Measurements from ENCODE around the gene FREM1. TPM values are rescaled to one million over a fixed set of nuclear protein-coding genes. Genes with fewer than 3 reads are reported as not detected.

FREM1 gene
- total and polyA plus RNA-seq, 10 of the 15 experiments (the other 5 are each of a cell fraction or from before 2014, with no cell fraction given): 0.01 to 0.16 (median 0.08) TPM; not detected in 7

DNA sequence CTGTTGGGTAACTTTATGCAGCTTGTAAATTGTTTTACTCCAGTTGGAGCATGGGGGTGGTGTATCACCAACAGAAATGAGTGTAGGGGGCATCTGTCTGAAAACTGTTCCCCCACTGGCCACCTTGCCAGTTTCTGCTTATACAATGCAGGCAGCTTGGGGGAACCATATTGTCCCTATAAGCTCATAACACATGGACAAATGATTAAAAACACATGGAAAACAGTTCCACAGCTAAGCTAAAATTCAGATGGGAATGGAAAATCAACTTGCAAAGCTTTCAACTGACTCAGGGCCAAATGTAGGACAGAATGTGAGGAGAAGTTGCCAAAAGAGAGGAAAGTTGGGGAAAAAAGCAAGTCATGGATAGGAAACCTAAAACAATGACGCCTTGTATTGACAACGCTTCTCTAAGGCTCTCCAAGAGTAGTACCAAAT is 179.7 kb downstream of the FREM1 start:
- no peaks in the 10 kb centered on the region for H3K36me3 ChIP-seq (ENCODE audit: control insufficient read depth in 2 of 2, insufficient read depth in 2 of 2, low read length in 1 of 2)
- H3K4me2 ChIP-seq (ENCODE audit: control insufficient read depth, insufficient read depth): no peak overlapping the region
- in situ Hi-C loops (cut with MboI): no loop called here
- no peaks in the 10 kb centered on the region for H4K20me1 ChIP-seq (ENCODE audit: control insufficient read depth, insufficient read depth)
- no peak overlapping the region for H3K27ac ChIP-seq (ENCODE audit: control insufficient read depth, insufficient read depth)
- no peak for DNase-seq (ENCODE audit: low read depth, low spot score)
- no peak overlapping the region for H3K4me3 ChIP-seq
- ChIA-PET POLR2A (no interaction called here), RAD21 (ENCODE audit: unreplicated experiment) (interaction anchor here (0.9 kb wide), 1 partner anchor 21 kb away, joined by 3 read pairs; no protein-coding TSS in a partner anchor), SMC1A (ENCODE audit: uncharacterized antibody, unreplicated experiment) (no interaction called here), CTCF (interaction anchor here (1.3 kb wide), 1 partner anchor 39 kb away, joined by 4 read pairs; no protein-coding TSS in a partner anchor)
- BruUV-seq (replicated peaks): no TSS peak
- no peaks in the 10 kb centered on the region for H3K9me3 ChIP-seq (replicated peaks; ENCODE audit: control insufficient read depth, insufficient read depth, low read length)
- H3K27me3 ChIP-seq (replicated peaks in 1 of 2; ENCODE audit: control insufficient read depth in 2 of 2, insufficient read depth in 2 of 2, low read length in 1 of 2): no peaks in the 10 kb centered on the region
- H3K9ac ChIP-seq (ENCODE audit: control insufficient read depth, insufficient read depth, low read length): no peak overlapping the region
- WGBS (ENCODE audit: insufficient coverage, insufficient replicate concordance, low lambda C conversion rate, missing lambda C conversion rate): 73% methylated on average over 2 of the region's 2 CpGs
- no peak for FAIRE-seq
- H3K4me1 ChIP-seq (ENCODE audit: control insufficient read depth, insufficient read depth, low read length): no peaks in the 10 kb centered on the region
- H2AFZ ChIP-seq (ENCODE audit: control insufficient read depth, low read depth, low read length): no peak overlapping the region
- no peaks in the 10 kb centered on the region for H3K79me2 ChIP-seq (ENCODE audit: control insufficient read depth, insufficient read depth, low read length)
- intact Hi-C loops (cut with micrococcal nuclease; ENCODE audit: unreplicated experiment): no loop called here
- no peak for ATAC-seq
- TF ChIP-seq YBX1 (IDR thresholded peaks at IDR 0.05) (no peak), CBX3 (IDR thresholded peaks at IDR 0.05; ENCODE audit: borderline replicate concordance, low read depth) (no peak), RBBP5 (conservative IDR thresholded peaks at IDR 0.05) (no peak), BMI1 (IDR thresholded peaks at IDR 0.05; ENCODE audit: borderline replicate concordance) (no peak), WRNIP1 (IDR thresholded peaks at IDR 0.05; ENCODE audit: borderline replicate concordance, low read depth, low read length) (no peak), EGR1 (IDR thresholded peaks at IDR 0.05; ENCODE audit: borderline replicate concordance in 1 of 2, low read depth in 2 of 2, low read length in 2 of 2) (no peak)

DNA sequence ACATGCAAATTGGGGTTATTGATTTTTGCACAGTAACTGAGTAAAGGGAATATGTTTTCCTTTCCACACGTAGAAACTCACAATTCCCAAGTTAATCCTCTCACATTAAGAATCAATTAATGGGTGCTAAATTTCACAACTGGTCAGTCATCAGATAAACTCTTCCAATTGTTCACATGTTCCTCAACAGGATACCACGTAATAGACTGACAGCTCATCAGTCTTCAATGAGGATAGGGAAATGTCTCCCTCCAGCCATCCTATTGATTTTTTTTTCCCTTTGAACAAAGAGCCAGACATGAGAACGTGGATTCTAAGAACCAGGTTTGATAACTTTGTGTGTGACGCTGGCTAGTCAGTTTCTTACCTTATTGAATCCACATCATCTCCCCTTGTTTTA is 186.9 kb downstream of the FREM1 start:
- no peak overlapping the region for H3K27ac ChIP-seq (ENCODE audit: control insufficient read depth, insufficient read depth)
- 32% methylated on average over 4 of the region's 4 CpGs for WGBS (ENCODE audit: insufficient coverage, insufficient replicate concordance, low lambda C conversion rate, missing lambda C conversion rate)
- H2AFZ ChIP-seq (ENCODE audit: control insufficient read depth, low read depth, low read length): no peak overlapping the region
- ChIA-PET POLR2A (interaction anchor here (0.7 kb wide), 1 partner anchor 97 kb away, joined by 3 read pairs; no protein-coding TSS in a partner anchor), RAD21 (ENCODE audit: unreplicated experiment) (no interaction called here), SMC1A (ENCODE audit: uncharacterized antibody, unreplicated experiment) (interaction anchor here (0.9 kb wide), 1 partner anchor 27 kb away, joined by 3 read pairs; no protein-coding TSS in a partner anchor), CTCF (no interaction called here)
- intact Hi-C loops (cut with micrococcal nuclease; ENCODE audit: unreplicated experiment) (no loop called here), in situ Hi-C loops (cut with MboI) (no loop called here)
- ATAC-seq: no peak
- no peaks in the 10 kb centered on the region for H3K36me3 ChIP-seq (ENCODE audit: control insufficient read depth in 2 of 2, insufficient read depth in 2 of 2, low read length in 1 of 2)
- no peaks in the 10 kb centered on the region for H3K9me3 ChIP-seq (replicated peaks; ENCODE audit: control insufficient read depth, insufficient read depth, low read length)
- H3K27me3 ChIP-seq (replicated peaks in 1 of 2; ENCODE audit: control insufficient read depth in 2 of 2, insufficient read depth in 2 of 2, low read length in 1 of 2): no peaks in the 10 kb centered on the region; a peak in 1 of 4 replicates
- H3K4me3 ChIP-seq: no peak overlapping the region
- BruUV-seq (replicated peaks): no TSS peak
- no peaks in the 10 kb centered on the region for H3K79me2 ChIP-seq (ENCODE audit: control insufficient read depth, insufficient read depth, low read length)
- no peak for TF ChIP-seq GATAD2B (conservative IDR thresholded peaks at IDR 0.05; ENCODE audit: low read depth)
- TF ChIP-seq SMAD5 (IDR thresholded peaks at IDR 0.05; ENCODE audit: low read depth): no peak
- no peak for TF ChIP-seq CHD4 (IDR thresholded peaks at IDR 0.05)
- TF ChIP-seq EED (IDR thresholded peaks at IDR 0.05; ENCODE audit: low read depth): no peak
- TF ChIP-seq NBN (IDR thresholded peaks at IDR 0.05): no peak
- TF ChIP-seq SMARCA5 (IDR thresholded peaks at IDR 0.05): no peak
- TF ChIP-seq TCF12 (IDR thresholded peaks at IDR 0.05; ENCODE audit: low read depth, low read length): no peak
- TF ChIP-seq EGR1 (IDR thresholded peaks at IDR 0.05; ENCODE audit: borderline replicate concordance in 1 of 2, low read depth in 2 of 2, low read length in 2 of 2): no peak
- TF ChIP-seq BMI1 (IDR thresholded peaks at IDR 0.05; ENCODE audit: borderline replicate concordance): no peak
- TF ChIP-seq SP1 (IDR thresholded peaks at IDR 0.05; ENCODE audit: low read depth, low read length): no peak
- no peaks in the 10 kb centered on the region for H4K20me1 ChIP-seq (ENCODE audit: control insufficient read depth, insufficient read depth)
- H3K4me2 ChIP-seq (ENCODE audit: control insufficient read depth, insufficient read depth): no peak overlapping the region
- H3K4me1 ChIP-seq (ENCODE audit: control insufficient read depth, insufficient read depth, low read length): no peaks in the 10 kb centered on the region
- DNase-seq (ENCODE audit: low read depth, low spot score): no peak
- no peak for FAIRE-seq
- H3K9ac ChIP-seq (ENCODE audit: control insufficient read depth, insufficient read depth, low read length): no peak overlapping the region
